Dermis microvascular lymphatic vessel endothelial cell (primary cell): ENCODE data around the gene ARHGEF38. TPM values are rescaled to one million over a fixed set of nuclear protein-coding genes. Genes with fewer than 3 reads are reported as not detected.

ENCODE experiments used
- DNase-seq, 2 donors: peaks; one replicate each; pipeline versions ENCODE4 v3.0.0 to v3.0.0-alpha.2; 2010; ENCODE audit warnings: low read depth in 2 of 2
- total RNA-seq: library from RNA; depleted of rRNA; stranded (reverse); fragments of >200 nt; gene quantifications from 2 replicates; pipeline ENCODE4 v1.2.1, GENCODE V29; 2014

Gene ARHGEF38
- total RNA-seq, 1 donor from 2014 or later, result not detected

GRCh38 chr4:105556206-105556605 lies 3.8 kb downstream of the ARHGEF38 start:
- DNase-seq, result no peak

GRCh38 chr4:105558277-105558676 lies 5.9 kb downstream of the ARHGEF38 start:
- no peak for DNase-seq

DNA sequence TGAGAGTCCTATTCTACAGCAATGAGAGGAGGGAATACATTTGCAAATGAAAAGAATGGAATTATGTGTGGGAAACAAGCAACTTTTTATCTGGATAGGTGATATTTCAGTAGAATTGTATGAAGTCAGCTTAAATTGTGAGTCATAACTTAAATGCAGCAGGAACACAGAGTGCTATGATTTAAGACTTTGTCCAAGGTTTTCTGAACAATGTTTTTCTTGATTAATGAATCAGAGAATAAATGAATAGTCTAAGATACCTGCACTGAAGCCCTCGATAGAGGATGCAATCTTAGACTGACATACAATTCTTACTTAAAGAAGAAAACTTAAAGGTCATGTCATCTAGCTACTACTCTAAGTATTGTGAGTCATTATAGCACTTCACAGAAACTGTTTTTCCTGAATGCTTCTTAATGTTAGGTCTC lies 8.0 kb downstream of the ARHGEF38 start:
- no peak for DNase-seq

DNA sequence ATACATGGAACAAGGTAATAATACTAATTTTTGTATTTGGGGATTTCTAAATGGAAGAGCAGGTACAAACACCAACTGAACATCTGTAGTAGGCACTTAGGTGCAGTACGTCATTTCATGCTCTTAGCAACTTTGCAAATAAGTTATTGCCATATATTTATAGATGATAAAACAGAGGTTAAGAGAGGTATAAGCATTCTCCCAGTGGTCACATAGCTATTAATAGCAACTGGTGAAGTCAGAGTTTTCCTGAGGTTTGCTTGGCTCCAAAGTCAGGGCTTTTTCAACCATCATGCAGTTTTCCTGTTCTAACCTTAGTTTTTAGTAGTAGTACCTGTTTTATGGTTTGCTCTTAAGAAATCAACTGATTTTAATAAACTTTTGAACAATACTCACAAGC lies 10.9 kb downstream of the ARHGEF38 start:
- DNase-seq, result no peak

GRCh38 chr4:105568584-105568983 lies 16.2 kb downstream of the ARHGEF38 start:
- no peak for DNase-seq

- DNase-seq, result peak in 1 of 2 donors; percentile 1
These were observed 16.8 kb downstream of the ARHGEF38 start for GRCh38 chr4:105569057-105569865.

GRCh38 chr4:105569866-105570236 lies 17.4 kb downstream of the ARHGEF38 start:
- no peak for DNase-seq

GRCh38 chr4:105572296-105572695 lies 19.9 kb downstream of the ARHGEF38 start:
- no peak for DNase-seq

DNA sequence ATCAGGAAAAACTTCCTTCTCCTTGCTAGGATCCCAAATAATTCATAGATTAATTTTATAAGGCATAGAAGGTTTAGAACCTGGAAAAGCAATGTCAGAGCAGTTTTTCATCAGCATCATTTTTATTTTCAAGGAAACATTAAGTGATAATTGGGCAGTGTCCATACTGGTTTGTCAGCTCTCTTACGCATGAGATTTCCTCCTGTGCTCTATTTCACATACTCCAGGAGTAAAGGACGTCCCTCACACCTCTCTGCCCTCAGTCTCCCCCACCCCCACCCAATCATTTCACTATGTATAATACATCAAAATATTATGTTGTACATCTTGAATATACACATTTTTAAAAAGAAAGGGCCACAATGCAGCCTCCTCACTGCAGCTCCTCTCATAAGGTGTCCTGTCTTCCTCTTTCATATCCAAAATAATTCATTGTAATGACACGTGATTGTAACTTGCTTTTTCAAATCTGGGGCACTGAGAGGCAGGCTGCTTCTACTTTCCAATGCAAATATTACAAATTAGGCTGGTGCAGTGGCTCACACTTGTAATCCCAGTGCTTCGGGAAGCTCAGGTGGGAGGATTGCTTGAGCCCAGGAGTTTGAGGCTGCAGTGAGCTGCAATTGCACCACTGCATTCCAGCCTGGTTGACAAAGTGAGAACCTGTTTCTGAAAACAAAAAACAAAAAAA lies 34.4 kb downstream of the ARHGEF38 start:
- no peak for DNase-seq

DNA sequence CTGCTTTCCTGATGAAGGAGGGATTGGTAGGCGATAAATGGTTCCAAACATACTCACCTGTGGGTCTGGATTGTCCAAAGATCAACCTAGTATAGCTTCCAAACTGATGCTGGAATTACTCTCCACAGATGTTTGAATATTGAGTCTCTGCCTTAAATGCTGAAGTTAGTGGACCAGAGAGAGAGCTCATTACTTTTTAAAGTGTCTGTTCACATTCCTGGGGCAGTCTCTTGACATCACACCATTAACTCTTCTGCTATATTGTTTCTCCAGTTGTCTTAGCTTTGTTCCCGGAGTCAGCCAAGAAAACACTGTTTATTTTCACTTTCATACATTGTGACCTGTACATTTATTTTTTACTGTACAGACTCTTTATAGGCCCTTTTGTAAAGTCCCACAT lies 35.4 kb downstream of the ARHGEF38 start:
- no peak for DNase-seq

DNA sequence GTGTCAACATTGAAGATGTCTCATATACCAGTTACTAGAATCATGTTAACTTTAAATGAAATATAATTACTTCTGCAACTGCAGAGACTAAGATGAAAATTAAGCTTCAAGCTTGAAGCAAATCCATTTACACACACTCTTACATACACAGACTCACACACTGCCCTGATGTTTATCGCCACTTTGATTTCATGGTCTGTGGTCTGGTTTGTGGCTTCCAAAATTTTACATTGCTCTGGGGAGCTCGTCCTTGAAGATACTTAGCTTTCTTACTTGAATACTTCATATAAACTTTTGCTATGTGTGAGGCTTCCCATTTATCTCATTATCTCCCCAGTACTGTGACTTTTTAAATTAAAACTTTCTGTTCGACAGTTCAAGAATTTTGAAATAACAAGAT lies 35.8 kb downstream of the ARHGEF38 start:
- DNase-seq, result no peak

GRCh38 chr4:105591573-105591972 lies 39.2 kb downstream of the ARHGEF38 start:
- no peak for DNase-seq

DNA sequence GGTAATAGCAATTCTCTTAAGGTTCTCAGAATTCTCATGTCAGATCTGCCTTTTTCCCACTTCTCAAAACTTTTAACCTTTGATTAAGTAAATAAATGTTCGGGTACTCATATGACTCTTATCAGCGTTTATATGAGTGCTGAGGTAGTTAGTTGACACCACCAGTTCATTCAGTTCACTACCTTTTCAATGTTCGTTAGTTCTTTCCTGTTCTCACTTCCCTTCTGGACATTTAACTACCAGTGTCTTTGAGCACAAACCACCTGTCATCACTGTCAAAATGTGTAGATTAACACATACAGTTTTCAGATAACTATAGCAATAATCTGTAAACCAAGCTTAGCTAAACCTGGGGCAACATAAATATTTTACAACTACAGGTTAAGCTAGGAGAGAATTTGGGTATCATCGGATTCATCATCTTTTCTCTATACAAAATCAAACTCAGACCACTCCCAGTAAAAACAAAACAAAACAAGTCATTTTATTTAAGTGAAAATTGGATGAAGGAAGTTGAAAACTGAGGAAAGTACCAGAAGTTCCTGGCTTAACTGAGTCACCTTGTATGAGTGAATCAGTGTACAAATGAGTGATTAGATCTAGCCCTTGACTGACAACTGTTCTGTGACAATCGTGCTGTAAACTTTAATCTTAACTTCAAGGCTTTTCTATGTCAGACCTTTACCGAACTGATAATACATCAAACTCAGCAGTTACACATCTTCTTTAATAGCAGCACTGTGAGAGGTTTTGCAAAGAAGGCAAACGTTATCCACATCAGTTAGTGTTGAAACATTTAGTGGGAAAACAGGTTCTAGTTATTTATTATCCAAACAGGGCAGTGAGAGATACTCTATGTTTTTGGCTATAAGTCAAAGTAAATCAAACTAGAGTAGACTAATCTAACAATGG lies 41.9 kb downstream of the ARHGEF38 start:
- peak in 1 of 2 donors; percentile 4 for DNase-seq

- no peak for DNase-seq
These were observed 44.3 kb downstream of the ARHGEF38 start for GRCh38 chr4:105596684-105597083.

DNA sequence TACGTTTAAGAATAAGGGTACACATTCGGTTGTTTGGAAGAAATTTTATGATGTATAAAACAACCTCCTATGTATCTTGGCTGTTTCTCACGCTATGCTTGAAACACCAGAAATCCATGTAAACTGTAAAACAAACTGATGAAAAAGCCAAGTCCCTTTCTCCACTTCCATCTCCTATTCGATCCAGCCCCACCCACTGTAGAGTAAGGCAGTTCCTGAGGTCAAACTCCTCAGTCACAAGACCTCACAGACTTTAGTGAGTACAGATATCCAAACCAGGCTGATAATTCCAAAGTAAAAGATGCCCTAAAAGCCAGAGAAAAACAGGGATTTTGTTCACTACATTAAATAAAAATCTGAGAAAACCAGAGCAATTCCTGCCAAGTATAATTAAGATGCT lies 45.6 kb downstream of the ARHGEF38 start:
- no peak for DNase-seq

DNA sequence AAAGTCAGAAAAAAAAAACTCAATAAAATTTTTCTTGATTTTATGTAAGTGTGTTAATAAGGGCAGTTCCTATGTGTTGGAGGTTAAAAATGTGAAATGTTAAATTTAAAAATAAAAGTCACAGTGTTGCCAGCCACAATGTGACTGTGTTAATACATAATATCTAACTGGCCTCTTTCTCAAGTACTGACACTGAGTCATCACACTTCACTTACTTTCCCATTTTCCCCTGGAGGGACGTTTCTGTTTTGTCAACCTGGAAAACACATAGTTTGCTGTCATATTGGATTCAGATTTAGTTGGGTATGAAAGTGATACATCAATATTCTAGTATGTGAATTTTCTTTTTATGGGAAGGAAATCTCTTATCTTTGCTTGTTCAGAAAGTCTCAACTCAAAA lies 46.4 kb downstream of the ARHGEF38 start:
- DNase-seq, result no peak

DNA sequence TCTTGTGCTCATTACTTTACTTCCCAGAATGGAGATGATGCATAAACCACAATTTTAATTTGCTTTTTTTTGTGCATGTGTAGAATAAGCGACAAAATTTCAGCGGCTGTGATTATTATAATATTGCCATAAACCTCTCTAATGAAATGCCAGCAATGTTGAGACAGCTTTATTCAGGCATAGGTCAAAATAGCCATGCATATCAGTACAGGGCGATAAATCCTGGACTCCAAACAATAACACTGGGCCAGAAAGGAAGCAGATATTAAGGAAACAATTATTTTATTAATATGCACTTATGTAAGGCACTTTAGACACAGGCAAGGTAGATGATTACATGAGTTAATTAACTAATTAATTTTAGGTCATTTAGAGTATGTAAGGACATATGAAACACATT lies 47.1 kb downstream of the ARHGEF38 start:
- DNase-seq, result no peak

- DNase-seq, result no peak
These were observed 47.7 kb downstream of the ARHGEF38 start for GRCh38 chr4:105599932-105600655.

GRCh38 chr4:105600951-105601350 lies 48.5 kb downstream of the ARHGEF38 start:
- DNase-seq, result no peak

DNA sequence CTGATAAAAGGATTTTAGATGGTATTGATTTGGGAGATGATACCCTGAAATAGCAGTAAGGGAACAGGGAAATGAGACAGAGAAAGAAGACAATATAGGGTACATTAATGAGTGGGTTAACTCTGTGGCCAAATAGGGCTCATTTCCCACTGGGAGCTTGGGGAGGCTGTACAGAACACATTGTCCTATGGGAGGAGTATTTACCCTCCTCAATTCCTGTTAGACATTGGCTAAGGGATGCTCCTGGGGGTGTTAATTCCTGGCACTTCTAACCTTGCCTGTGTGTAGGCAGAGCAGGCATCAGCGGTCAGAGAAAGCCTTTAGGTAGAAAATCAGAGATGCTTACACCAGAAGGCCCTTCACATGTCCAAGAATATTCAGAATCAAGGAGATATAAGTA lies 49.0 kb downstream of the ARHGEF38 start:
- DNase-seq, result no peak

GRCh38 chr4:105603158-105603557 lies 50.7 kb downstream of the ARHGEF38 start:
- DNase-seq, result no peak
